Dermis lymphatic vessel endothelial cell (primary cell): ENCODE data around the gene TFIP11. TPM values are rescaled to one million over a fixed set of nuclear protein-coding genes. Genes with fewer than 3 reads are reported as not detected.

Experiments
- total RNA-seq: library from RNA; depleted of rRNA; stranded (reverse); fragments of >200 nt; gene quantifications from 2 replicates; pipeline ENCODE4 v1.2.1, GENCODE V29; 2014

Gene TFIP11
- 32.7 and 37.6 TPM in 2 replicates for total RNA-seq

DNA sequence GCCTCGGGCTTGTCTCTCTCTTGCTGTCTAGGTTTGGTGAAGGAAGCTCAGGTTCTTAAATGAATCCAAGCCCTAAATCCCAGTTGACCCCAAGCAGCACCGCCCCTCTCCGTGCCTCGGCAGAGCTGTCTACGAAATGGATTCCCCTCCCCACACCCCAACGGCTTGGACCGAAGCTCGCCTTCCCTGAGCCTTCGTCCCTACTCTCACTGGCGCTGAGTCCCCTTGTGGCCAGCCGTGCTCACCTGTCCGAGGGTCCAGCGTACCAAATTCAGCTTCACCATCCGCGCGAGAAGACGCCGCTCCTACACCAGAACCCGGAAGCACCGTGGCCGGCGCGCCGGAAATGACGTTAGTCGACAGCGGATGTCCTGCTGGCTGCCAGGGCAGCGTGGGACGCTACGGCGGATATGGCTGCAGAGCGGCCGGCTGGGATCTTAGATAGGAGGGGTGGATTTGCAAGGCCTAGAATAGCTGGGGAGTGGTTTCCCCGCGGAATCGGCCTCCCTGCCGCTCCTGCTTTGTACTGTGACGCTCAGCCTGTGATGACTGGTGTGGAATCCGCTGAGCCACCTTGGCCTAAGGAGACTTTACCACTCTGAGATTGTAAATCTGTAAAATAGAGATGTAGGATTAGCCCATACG lies at the start of gene TFIP11:
Gene TFIP11, minus strand, starts transcription at position 325 of the 645 bp plus-strand sequence. CDS start 2,201 bp downstream, outside the sequence.

DNA sequence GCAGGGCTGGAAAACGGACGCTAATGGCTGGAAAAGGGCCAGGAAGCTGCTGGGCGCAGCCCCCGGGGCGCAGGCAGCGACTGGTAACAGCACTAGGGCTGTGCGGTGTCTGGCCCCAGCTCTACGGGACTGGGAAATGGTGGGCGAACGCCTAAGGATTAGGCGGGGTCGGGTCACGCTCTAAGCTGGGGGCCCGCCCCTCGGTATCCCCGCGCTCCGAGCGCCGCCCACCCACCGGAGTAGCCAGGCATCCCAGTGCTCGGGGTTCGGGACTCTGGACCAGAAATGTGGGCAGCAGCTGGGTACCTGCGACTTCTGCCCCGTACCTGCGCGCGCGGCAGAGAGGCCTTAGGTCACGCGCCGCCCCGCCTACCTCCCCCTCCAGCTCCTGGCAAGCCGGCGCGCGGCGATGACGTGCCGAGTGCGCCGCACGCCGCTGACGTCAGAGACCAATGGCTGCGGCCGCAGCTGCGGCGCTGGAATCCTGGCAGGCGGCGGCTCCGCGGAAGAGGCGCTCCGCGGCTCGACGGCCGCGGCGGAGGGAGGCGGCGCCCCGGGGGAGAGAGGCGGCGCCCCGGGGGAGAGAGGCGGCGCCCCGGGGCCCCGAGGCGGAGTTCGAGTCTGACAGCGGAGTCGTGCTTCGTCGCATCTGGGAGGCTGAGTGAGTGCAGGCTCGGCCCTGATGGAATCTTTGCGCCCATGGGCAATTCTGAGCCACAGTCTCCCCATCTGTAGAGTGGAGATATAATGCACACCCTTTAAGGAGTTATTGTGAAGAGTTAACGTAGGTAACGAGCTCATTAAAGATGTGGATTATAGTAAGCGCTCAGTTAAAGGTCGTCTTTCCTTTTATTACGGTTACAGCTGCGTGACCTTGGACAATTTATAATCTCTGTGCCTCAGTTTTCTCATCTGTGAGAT lies 28.6 kb downstream of the TFIP11 start, which contains the start of the genes HPS4 and SRRD:
Gene HPS4, minus strand, starts transcription at position 345 of the 921 bp plus-strand sequence. CDS start 2,021 bp downstream, outside the sequence.
Gene SRRD, plus strand, starts transcription at position 439 of the 921 bp plus-strand sequence. Its CDS starts 14 bp downstream, at position 453.

Other genes starting within 250 kb of the TFIP11 start
- 0.65 and 1.1 TPM in 2 replicates for gene ASPHD2, start 83.2 kb downstream of the TFIP11 start, total RNA-seq
- gene HPS4, start 28.7 kb downstream of the TFIP11 start, total RNA-seq, result 13.1 and 18.4 TPM in 2 replicates
- gene SRRD, start 28.6 kb downstream of the TFIP11 start, total RNA-seq, result 14.7 and 15.6 TPM in 2 replicates
- gene TPST2, start 77.7 kb upstream of the TFIP11 start, total RNA-seq, result 49.1 and 78.6 TPM in 2 replicates
- gene CRYBB1, start 105.6 kb upstream of the TFIP11 start, total RNA-seq, result 0.33 and 0.52 TPM in 2 replicates
- gene CRYBA4, start 109.5 kb upstream of the TFIP11 start, total RNA-seq, result 0.22 TPM in 1 of 2 replicates, not detected in the other
- 0.69 and 0.98 TPM in 2 replicates for gene MIAT, start 145.1 kb upstream of the TFIP11 start, total RNA-seq